HepG2 (cell line): ENCODE data around the gene CORO7.

Source experiments
- SMC3 ChIP-seq: IDR thresholded peaks from 2 replicates; pipeline ENCODE4 v1.6.1; 2011; ENCODE audit warnings: low read length, improper control_type of control experiment
- TF ChIP-seq, protein P1 (sequence below): sonication (generic); formaldehyde crosslinking; IDR thresholded peaks from 2 replicates; pipeline ENCODE4 v1.5.0; 2020; ENCODE audit warnings: mild to moderate bottlenecking, missing genetic modification reagents, moderate library complexity
- TF ChIP-seq, protein P2 (sequence below): sonication (generic); formaldehyde crosslinking; IDR thresholded peaks from 2 replicates; pipeline ENCODE4 v1.8.0; 2022; ENCODE audit warnings: missing genetic modification reagents, mild to moderate bottlenecking, inconsistent platforms, borderline replicate concordance

DNA sequence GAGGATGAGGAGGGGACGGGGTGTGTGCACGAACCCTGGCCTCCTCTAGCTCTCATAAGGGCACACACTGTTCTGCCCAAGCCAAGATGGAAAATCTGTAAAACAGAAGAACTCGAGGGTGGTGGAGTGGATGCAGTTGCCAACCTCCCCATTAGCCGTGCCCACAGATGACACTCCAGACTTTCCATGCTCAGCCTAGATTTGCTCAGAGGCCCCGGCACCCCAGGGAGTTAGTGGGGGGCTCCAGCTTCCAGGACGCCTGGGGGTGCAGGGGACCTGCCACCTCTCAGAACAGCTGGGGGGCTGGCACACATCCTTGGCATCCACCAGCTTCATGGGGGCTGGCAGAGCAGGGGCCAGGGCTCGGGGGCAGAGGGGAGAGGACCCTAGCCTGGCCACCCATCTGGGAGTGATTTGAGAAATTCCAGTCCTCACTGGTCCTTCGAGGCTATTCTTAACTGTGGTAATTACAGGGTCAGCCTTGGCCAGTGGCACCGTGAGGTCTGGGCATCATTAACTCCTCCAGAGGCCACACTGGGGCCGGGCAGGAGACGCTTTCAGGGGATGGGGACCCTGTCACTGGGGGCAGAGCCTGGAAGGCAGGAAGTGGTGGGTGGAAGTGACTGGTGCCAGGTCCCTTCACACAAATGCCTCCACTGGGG lies 30.5 kb downstream of the CORO7 start:
- TF ChIP-seq, protein P1, sequence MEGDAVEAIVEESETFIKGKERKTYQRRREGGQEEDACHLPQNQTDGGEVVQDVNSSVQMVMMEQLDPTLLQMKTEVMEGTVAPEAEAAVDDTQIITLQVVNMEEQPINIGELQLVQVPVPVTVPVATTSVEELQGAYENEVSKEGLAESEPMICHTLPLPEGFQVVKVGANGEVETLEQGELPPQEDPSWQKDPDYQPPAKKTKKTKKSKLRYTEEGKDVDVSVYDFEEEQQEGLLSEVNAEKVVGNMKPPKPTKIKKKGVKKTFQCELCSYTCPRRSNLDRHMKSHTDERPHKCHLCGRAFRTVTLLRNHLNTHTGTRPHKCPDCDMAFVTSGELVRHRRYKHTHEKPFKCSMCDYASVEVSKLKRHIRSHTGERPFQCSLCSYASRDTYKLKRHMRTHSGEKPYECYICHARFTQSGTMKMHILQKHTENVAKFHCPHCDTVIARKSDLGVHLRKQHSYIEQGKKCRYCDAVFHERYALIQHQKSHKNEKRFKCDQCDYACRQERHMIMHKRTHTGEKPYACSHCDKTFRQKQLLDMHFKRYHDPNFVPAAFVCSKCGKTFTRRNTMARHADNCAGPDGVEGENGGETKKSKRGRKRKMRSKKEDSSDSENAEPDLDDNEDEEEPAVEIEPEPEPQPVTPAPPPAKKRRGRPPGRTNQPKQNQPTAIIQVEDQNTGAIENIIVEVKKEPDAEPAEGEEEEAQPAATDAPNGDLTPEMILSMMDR, result no peak
- TF ChIP-seq SMC3, result no peak
- TF ChIP-seq, protein P2, sequence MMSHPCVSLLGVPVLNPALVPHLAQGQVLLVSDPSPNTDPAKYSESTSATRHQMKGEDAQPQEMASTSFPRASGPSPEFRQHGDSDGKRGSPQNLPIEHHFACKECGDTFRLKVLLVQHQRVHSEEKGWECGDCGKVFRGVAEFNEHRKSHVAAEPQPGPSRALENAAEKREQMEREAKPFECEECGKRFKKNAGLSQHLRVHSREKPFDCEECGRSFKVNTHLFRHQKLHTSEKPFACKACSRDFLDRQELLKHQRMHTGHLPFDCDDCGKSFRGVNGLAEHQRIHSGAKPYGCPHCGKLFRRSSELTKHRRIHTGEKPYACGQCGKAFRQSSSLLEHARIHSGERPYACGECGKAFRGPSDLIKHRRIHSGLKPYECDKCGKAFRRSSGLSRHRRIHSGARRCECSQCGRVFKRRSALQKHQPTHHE (CRISPR knock-in tag), result no peak
